HepG2 (cell line): ENCODE measurements around the gene FLT3LG. TPM values are rescaled to one million over a fixed set of nuclear protein-coding genes. Genes with fewer than 3 reads are reported as not detected.

Experiments
- AKAP8 ChIP-seq: sonication (generic); formaldehyde crosslinking; IDR thresholded peaks from 2 replicates; pipeline ENCODE4 v1.5.1; 2020; ENCODE audit warnings: mild to moderate bottlenecking, missing genetic modification reagents
- GATAD1 ChIP-seq: IDR thresholded peaks from 2 replicates; pipeline ENCODE4 v1.6.1; 2016; ENCODE audit warnings: missing genetic modification reagents, missing compliant biosample characterization
- GTF3A ChIP-seq: sonication (generic); formaldehyde crosslinking; conservative IDR thresholded peaks from 2 replicates; pipeline ENCODE4 v1.4.0; 2020; ENCODE audit warnings: mild to moderate bottlenecking, missing genetic modification reagents
- KDM3A ChIP-seq: IDR thresholded peaks from 2 replicates; pipeline ENCODE4 v1.6.1; 2018; ENCODE audit warnings: low read depth, missing compliant biosample characterization
- MATR3 ChIP-seq: sonication (generic); formaldehyde crosslinking; IDR thresholded peaks from 2 replicates; pipeline ENCODE4 v1.4.0; 2020; ENCODE audit warnings: missing genetic modification reagents
- NFATC3 ChIP-seq: sonication (generic); formaldehyde crosslinking; IDR thresholded peaks from 2 replicates; pipeline ENCODE4 v1.5.1; 2020; ENCODE audit warnings: mild to moderate bottlenecking, missing genetic modification reagents
- REST ChIP-seq, 2 experiments: IDR thresholded peaks; 2 replicates each; pipeline ENCODE4 v1.6.1; 2011 to 2012; ENCODE audit warnings: low read length in 2 of 2, borderline replicate concordance in 1 of 2, low read depth in 1 of 2, mild to moderate bottlenecking in 1 of 2, moderate library complexity in 1 of 2
- SATB2 ChIP-seq: sonication (generic); formaldehyde crosslinking; IDR thresholded peaks from 2 replicates; pipeline ENCODE4 v1.5.0; 2020; ENCODE audit warnings: missing genetic modification reagents
- TMF1 ChIP-seq: sonication (generic); formaldehyde crosslinking; IDR thresholded peaks from 2 replicates; pipeline ENCODE4 v1.8.1; 2022; ENCODE audit warnings: low read depth, missing genetic modification reagents
- ZC3H4 ChIP-seq: sonication (generic); formaldehyde crosslinking; IDR thresholded peaks from 2 replicates; pipeline ENCODE4 v1.4.0; 2020; ENCODE audit warnings: missing genetic modification reagents, borderline replicate concordance
- ZNF18 ChIP-seq: sonication (generic); formaldehyde crosslinking; IDR thresholded peaks from 2 replicates; pipeline ENCODE4 v1.8.0; 2022; ENCODE audit warnings: mild to moderate bottlenecking, missing genetic modification reagents; ENCODE audit not compliant: insufficient replicate concordance
- ZNF232 ChIP-seq: sonication (generic); formaldehyde crosslinking; IDR thresholded peaks from 2 replicates; pipeline ENCODE4 v1.4.0; 2020; ENCODE audit warnings: missing genetic modification reagents, borderline replicate concordance
- ZNF512B ChIP-seq: sonication (generic); formaldehyde crosslinking; IDR thresholded peaks from 2 replicates; pipeline ENCODE4 v1.5.1; 2020; ENCODE audit warnings: missing genetic modification reagents, mild to moderate bottlenecking, borderline replicate concordance
- ZNF629 ChIP-seq: sonication (generic); formaldehyde crosslinking; conservative IDR thresholded peaks from 2 replicates; pipeline ENCODE4 v1.5.0; 2020; ENCODE audit warnings: missing genetic modification reagents
- ZNF7 ChIP-seq: IDR thresholded peaks from 2 replicates; pipeline ENCODE4 v1.6.1; 2016; ENCODE audit warnings: missing biosample characterization, missing genetic modification reagents
- ZXDC ChIP-seq: sonication (generic); formaldehyde crosslinking; IDR thresholded peaks from 2 replicates; pipeline ENCODE4 v1.5.0; 2020; ENCODE audit warnings: mild to moderate bottlenecking, missing genetic modification reagents
- polyA plus RNA-seq, 8 experiments: library from polyadenylated mRNA; depleted of rRNA in 3 of 8; stranded (reverse) in 7 of 8; unstranded in 1 of 8; fragments of >200 nt; fragmentation: Illumina TruSeq in 4 of 8; extraction: Trizol in 4 of 8; gene quantifications; 2 replicates each; pipeline versions ENCODE4 v1.2.1 to v1.2.3, GENCODE V29; 2011 to 2016; ENCODE audit warnings: low read depth in 4 of 8, missing spikeins in 1 of 8, mixed read lengths in 1 of 8; ENCODE audit not compliant: insufficient read depth in 1 of 8
- total RNA-seq, 5 experiments: library from RNA; depleted of rRNA; stranded (reverse); fragments of >200 nt; fragmentation: Illumina TruSeq; extraction: Trizol; gene quantifications; 2 replicates each; pipeline ENCODE4 v1.2.3, GENCODE V29; 2016; ENCODE audit warnings: low read depth in 1 of 5
- TF ChIP-seq, protein P1 (sequence below): IDR thresholded peaks from 2 replicates; pipeline ENCODE4 v1.6.1; 2016; ENCODE audit warnings: control low read depth

The FLT3LG gene
- total and polyA plus RNA-seq, 2 of the 13 experiments (the other 11 are each of a cell fraction or from before 2014, with no cell fraction given): 1.5 to 2.6 TPM

- TF ChIP-seq ZNF512B (CRISPR knock-in tag): no peak
- TF ChIP-seq, protein P1, sequence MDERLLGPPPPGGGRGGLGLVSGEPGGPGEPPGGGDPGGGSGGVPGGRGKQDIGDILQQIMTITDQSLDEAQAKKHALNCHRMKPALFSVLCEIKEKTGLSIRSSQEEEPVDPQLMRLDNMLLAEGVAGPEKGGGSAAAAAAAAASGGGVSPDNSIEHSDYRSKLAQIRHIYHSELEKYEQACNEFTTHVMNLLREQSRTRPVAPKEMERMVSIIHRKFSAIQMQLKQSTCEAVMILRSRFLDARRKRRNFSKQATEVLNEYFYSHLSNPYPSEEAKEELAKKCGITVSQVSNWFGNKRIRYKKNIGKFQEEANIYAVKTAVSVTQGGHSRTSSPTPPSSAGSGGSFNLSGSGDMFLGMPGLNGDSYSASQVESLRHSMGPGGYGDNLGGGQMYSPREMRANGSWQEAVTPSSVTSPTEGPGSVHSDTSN: no peak
- TF ChIP-seq ZC3H4 (CRISPR knock-in tag): no peak
- TF ChIP-seq ZNF7 (CRISPR knock-in tag): no peak
- TF ChIP-seq NFATC3: 0 out of 2 replicates have a peak, but pooled peaks have one; percentile 57
- TF ChIP-seq ZNF18 (CRISPR knock-in tag): no peak
- no peak for TF ChIP-seq ZNF232 (CRISPR knock-in tag)
- no peak; the same call in none of the 2 replicates for TF ChIP-seq KDM3A
- no peak for TF ChIP-seq MATR3 (CRISPR knock-in tag)
- 0 out of 2 replicates have a peak, but pooled peaks have one; percentile 10 for TF ChIP-seq GATAD1 (CRISPR knock-in tag)
- no peak for TF ChIP-seq SATB2 (CRISPR knock-in tag)
- 0 out of 2 replicates have a peak, but pooled peaks have one; percentile 53 for TF ChIP-seq AKAP8 (CRISPR knock-in tag)
- TF ChIP-seq GTF3A (CRISPR knock-in tag): no peak
- no peak for TF ChIP-seq TMF1 (CRISPR knock-in tag)
- no peak for TF ChIP-seq ZNF629 (CRISPR knock-in tag)
- no peak for TF ChIP-seq ZXDC (CRISPR knock-in tag)
- no peak for TF ChIP-seq REST (IDR thresholded peaks at IDR 0.05; ENCODE audit: borderline replicate concordance in 1 of 2, low read depth in 1 of 2, low read length in 2 of 2)
These were observed 30.5 kb upstream of the FLT3LG start (continued) for GRCh38 chr19:49443366-49444099.
